Stimulated activated CD4-positive, alpha-beta T cell treated with anti-CD3 and anti-CD28 coated beads, Interleukin-15, amount 100 ng/mL, for 48 hours (primary cell): Measurements from ENCODE around the gene ERGIC1.
"Not testable (repeated sequence)": the region's sequence is repeated elsewhere in the genome, so short reads cannot be mapped to it uniquely, and the experiment has no call there.

Experiments
- DNase-seq, 2 donors: peaks; one replicate each; pipeline ENCODE4 v3.0.0-alpha.2; 2020; ENCODE audit warnings: low read depth in 2 of 2

Gene ERGIC1

DNA sequence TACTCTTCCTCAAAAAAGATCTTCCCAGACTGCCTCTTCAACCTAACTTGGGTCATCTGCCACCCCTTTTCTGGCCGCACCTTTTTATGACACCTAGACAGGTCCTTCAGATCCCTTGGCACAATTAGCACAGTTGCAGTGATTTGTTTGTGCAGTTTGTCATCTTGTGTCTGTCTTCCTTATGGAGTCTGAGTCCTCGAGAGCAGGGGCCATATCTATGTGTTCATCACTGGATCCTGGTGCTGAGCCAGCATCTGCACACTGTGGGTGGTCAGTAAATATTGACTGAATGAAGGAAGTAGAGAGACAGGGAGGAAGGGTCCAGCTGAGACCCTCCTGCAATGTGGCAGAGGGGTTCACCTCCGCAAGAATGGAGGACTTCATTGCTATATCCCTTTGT is 14.4 kb downstream of the ERGIC1 start:
- no peak for DNase-seq

GRCh38 chr5:172849606-172850453 is 15.8 kb downstream of the ERGIC1 start:
- DNase-seq, result no peak

- DNase-seq, result no peak
Measured at GRCh38 chr5:172850454-172850797, 16.4 kb downstream of the ERGIC1 start.

DNA sequence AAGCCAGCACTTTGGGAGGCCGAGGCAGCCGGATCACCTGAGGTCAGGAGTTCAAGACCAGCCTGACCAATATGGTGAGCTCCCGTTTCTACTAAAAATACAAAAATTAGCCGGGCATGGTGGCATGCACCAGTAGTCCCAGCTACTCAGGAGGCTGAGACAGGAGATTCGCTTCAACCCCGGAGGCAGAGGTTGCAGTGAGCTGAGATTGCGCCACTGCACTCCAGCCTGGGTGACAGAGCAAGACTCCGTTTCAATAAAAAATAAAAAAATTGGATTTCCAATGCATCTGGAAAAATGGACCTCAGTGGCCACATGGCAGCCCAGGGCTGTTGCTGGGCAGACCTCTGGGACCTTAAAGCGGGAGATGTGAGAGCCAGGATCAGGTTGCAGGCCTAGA is 17.2 kb downstream of the ERGIC1 start:
- DNase-seq, result not testable (repeated sequence)

GRCh38 chr5:172852490-172853354 is 18.7 kb downstream of the ERGIC1 start:
- DNase-seq, result no peak

- DNase-seq, result no peak
Measured at GRCh38 chr5:172853355-172853975, 19.4 kb downstream of the ERGIC1 start.

GRCh38 chr5:172854451-172854871 is 20.4 kb downstream of the ERGIC1 start:
- no peak for DNase-seq

- DNase-seq, result no peak
Measured at GRCh38 chr5:172854971-172855370, 20.9 kb downstream of the ERGIC1 start.

GRCh38 chr5:172855597-172856292 is 21.7 kb downstream of the ERGIC1 start:
- DNase-seq, result no peak

GRCh38 chr5:172856336-172856735 is 22.3 kb downstream of the ERGIC1 start:
- DNase-seq, result no peak

DNA sequence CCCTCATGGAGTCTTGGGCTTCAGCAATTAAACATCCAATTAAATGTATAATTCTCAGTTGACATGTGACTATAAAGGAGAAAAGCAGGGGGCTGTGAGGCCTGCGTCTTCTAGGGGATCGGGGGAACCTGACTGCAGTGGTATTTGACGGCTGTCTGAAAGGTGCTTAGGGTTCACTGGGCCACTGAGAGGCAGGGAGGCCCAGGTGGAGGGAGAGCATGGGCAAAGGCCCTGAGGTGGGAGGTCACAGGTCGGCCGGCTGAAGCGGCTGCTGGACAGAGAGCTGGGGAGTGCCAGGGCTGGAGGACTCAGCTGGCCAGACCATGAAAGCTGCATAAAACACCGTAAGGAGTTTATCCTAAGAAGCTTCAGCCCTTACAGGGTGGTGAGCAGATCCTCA is 23.9 kb downstream of the ERGIC1 start:
- no peak for DNase-seq

GRCh38 chr5:172858511-172858989 is 24.5 kb downstream of the ERGIC1 start:
- DNase-seq, result no peak

- no peak for DNase-seq
Measured at GRCh38 chr5:172858990-172859811, 25.1 kb downstream of the ERGIC1 start.

- no peak for DNase-seq
Measured at GRCh38 chr5:172859966-172860365, 25.9 kb downstream of the ERGIC1 start.

DNA sequence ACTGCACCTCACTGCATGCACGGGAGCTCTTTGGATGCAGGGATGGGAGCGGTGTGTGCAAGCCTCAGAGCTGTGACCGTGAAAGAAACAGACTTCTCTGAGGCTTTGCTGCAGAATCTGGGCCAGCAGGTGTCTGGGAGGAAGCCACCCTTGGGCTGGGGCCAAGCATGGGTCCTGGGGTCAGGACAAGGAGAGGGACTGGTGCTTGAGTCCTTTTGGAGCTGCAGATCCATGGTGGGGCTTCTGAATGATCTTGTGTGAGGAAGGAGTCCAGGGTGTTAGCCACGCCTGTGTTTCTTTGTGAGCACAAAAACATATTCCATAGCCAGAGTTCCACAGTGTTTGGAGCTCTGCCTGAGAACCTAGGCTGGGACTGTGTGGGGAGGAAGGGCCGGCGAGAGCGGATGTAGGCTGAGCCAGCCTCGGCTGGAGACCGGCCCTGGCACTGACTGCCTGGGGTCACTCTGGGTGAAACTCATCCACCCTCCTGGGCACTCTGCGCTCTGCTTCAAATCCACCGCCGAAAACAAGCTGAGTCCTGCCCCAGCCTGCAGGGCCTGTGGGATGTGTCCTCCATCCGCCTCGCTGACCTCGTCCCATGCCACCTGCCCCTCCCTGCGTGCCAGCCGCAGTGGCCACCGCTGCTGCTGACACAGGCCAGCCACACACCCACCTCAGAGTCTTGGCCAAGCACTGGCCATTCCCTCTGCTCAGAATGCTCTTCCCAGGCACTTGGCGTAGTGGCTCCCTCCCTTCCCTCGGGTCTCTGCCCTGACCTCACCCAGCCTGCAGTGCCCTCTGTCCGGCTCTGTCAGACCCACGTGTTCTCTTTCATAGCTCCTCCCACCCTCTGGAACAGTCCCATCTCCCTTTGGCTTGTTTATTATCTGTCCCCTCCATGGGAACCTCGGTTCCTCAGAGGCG is 26.7 kb downstream of the ERGIC1 start:
- DNase-seq, result no peak

- DNase-seq, result no peak
Measured at GRCh38 chr5:172861461-172861860, 27.4 kb downstream of the ERGIC1 start.

DNA sequence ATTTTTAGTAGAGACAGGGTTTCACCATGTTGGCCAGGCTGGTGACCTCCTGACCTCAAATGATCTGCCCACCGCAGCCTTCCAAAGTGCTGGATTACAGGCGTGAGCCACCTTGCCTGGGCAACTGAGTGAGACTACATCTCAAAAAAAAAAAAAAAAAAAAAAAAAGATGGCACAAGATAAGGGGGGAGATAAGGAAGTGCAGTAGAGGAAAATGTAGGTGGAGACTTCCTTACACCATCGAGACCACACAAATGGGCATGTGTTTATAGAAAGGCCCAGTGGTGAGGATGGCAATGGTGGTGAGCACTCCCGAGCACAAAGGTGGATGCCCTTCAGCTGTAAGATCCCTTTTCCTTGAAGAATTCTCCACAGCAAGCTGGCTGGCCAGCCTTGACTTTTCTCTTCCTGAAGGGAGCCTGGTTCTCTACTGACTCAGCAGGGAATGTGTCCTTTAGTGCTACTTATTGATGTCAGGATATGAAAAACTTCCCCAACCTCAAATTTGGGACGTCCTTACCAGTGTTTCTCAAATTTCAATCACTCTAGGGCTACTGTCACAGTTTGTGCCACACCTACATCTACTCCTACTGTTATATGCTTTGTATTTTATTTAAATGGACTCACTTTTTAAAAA is 28.2 kb downstream of the ERGIC1 start:
- DNase-seq, result no peak

DNA sequence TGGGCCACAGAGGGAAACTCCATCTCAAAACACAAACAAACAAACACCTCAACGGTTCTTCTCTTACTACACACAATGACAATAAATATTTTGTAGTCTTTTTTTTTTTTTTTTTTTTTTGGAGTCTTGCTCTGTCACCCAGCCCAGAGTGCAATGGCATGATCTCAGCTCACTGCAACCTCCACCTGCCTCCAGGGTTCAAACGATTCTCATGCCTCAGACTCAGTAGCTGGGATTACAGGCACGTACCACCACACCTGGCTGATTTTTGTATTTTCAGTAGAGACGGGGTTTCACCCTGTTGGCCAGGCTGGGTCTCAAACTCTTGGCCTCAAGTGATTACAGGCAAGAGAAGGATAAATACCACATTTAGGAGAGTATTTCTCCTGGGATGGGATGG is 30.1 kb downstream of the ERGIC1 start:
- DNase-seq, result not testable (repeated sequence)

DNA sequence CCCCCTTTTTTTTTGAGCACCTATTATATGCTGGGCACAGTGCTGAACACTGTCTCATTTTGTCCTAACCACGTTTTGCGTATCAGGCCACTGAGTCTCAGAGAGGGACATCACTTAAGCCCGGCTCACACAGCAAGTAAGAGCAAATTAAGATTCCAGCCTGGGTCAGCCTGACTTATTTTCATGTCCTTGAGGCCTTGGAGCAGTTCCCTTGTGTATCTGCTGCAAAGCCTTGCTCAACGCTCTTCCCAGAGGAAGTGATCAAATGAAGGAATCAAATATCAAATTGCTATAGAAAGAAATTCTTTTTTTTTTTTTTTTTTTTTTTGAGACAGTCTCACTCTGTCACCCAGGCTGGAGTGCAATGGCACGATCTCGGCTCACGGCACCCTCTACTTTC is 30.7 kb downstream of the ERGIC1 start:
- no peak for DNase-seq
